ENCODE data around the gene IGFL4. TPM values are rescaled to one million over a fixed set of nuclear protein-coding genes. Genes with fewer than 3 reads are reported as not detected.

IGFL4 gene
- total RNA-seq, 1 experiment from 2014 or later: not detected

GRCh38 chr19:46022061-46022430 lies 18.8 kb downstream of the IGFL4 start:
- Histone ChIP-seq H3K27ac (no peak overlapping the region), H3K27me3 (replicated peaks) (no peaks in the 10 kb centered on the region), H3K4me3 (no peak overlapping the region), H3K4me1 (replicated peaks) (no peaks in the 10 kb centered on the region), H3K9me3 (replicated peaks) (no peaks in the 10 kb centered on the region), H3K36me3 (no peaks in the 10 kb centered on the region)
- no peak for DNase-seq (ENCODE audit: low read depth in 1 of 2, low spot score in 2 of 2)

DNA sequence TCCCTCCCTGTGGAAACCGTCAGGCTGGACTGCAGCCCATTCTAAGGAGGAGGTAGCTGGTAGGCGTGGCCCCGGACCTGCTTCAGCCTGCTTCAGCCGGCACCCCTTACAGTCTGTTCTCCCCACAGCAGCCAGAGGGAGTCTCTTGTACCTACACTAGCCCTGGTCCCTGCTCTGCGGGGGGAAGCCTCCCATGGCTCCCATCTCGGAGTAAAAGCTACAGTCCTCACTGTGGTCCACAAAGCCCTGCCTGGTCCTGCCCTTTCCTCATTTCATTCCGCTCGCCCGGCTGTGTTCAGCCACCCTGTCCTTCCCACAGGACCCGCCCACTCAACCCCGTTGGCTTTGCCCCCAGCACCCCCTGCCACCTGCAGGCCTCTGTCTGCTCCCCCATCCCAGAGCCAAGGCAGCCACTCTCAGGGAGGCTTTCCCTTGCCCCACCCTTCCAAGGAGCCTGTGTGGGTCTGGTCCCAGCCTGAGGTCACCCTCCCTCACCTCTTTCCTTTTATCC lies 19.2 kb downstream of the IGFL4 start:
- Histone ChIP-seq H3K4me1 (replicated peaks) (peaks cover under 1% of the 10 kb centered on the region; the same call in 1 of the 2 replicates), H3K27ac (no peak overlapping the region), H3K27me3 (replicated peaks) (no peaks in the 10 kb centered on the region), H3K36me3 (no peaks in the 10 kb centered on the region), H3K9me3 (replicated peaks) (no peaks in the 10 kb centered on the region), H3K4me3 (no peak overlapping the region)
- DNase-seq (ENCODE audit: low read depth in 1 of 2, low spot score in 2 of 2): no peak

DNA sequence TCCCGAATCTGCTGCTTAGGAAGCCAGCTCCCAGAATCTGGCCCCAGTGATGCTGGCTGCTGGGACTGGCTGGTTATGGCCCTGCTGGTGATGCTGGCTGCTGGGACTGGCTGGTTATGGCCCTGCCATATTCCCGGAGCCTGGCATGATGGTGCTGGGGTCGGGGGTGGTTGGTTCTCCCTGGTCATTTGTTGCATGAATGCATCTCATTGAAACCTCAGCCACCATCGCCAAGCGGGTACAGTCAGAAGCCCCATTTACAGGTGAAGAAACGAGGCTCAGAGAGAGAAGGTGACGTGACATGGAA lies 20.0 kb downstream of the IGFL4 start:
- Histone ChIP-seq H3K4me3 (no peak overlapping the region), H3K36me3 (peaks cover 3% of the 10 kb centered on the region; the same call in 1 of the 2 replicates), H3K9me3 (replicated peaks) (no peaks in the 10 kb centered on the region), H3K27ac (no peak overlapping the region), H3K27me3 (replicated peaks) (no peaks in the 10 kb centered on the region), H3K4me1 (replicated peaks) (peaks cover 5% of the 10 kb centered on the region)
- DNase-seq (ENCODE audit: low read depth in 1 of 2, low spot score in 2 of 2): no peak

DNA sequence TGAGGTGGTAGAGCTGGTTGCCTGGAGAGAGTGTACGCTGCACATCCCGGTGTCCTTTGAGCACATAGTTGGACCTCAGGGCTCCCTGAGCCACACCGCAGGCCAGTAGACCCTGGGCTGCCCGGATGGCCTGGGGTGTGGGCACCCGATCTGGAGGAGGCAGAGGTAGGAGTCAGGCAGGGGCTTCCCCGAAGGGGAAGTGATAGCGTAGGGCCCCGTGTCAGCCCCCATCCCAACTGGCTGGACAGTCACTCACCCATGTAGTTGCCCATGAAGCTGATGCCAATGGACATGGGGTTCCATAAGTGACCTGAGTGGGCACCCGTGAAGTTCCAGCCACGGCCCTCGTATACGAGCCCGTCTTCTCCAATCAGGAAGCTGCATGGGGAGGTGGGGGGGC lies 21.5 kb downstream of the IGFL4 start:
- no peak overlapping the region for H3K4me3 ChIP-seq
- H3K36me3 ChIP-seq: peaks cover 3% of the 10 kb centered on the region; the same call in 1 of the 2 replicates
- DNase-seq (ENCODE audit: low read depth in 1 of 2, low spot score in 2 of 2): no peak
- no peak overlapping the region for H3K27ac ChIP-seq
- H3K4me1 ChIP-seq (replicated peaks): peaks cover 5% of the 10 kb centered on the region
- H3K9me3 ChIP-seq (replicated peaks): no peaks in the 10 kb centered on the region
- no peaks in the 10 kb centered on the region for H3K27me3 ChIP-seq (replicated peaks)

DNA sequence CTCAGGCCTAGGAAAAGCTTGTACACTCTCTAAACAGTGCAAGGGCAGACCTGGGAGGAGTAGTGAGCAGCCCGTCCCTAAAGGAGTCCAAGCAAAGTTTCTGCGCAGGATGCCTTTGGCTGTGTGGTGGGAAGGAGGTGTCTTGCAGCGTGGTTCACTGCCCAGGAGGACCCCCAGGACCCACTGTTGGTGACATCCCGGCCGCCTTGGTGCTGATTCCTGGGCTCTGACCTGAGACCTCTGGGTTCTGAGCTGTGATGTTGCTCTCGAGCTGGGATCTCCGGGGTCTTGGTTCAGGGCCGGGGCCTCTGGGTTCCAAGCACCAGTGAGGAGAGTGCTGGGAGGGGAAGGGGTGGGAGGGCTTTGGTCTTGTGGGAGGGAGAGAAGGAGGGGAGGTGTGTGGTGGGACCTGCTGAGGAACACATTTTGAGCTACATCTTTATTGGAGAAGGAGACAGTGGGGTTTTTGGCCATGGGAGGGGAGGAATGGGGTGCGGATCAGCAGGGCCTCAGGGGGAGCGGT lies 22.0 kb downstream of the IGFL4 start:
- no peaks in the 10 kb centered on the region for H3K9me3 ChIP-seq (replicated peaks)
- no peak for DNase-seq (ENCODE audit: low read depth in 1 of 2, low spot score in 2 of 2)
- no peak overlapping the region for H3K4me3 ChIP-seq
- H3K27me3 ChIP-seq (replicated peaks): no peaks in the 10 kb centered on the region
- no peak overlapping the region for H3K27ac ChIP-seq
- H3K36me3 ChIP-seq: peaks cover 3% of the 10 kb centered on the region; the same call in 1 of the 2 replicates
- peaks cover 5% of the 10 kb centered on the region for H3K4me1 ChIP-seq (replicated peaks)

GRCh38 chr19:46017874-46018675 lies 22.7 kb downstream of the IGFL4 start:
- DNase-seq (ENCODE audit: low read depth in 1 of 2, low spot score in 2 of 2): no peak
- peaks cover 3% of the 10 kb centered on the region; the same call in 1 of the 2 replicates for H3K36me3 ChIP-seq
- no peak overlapping the region for H3K27ac ChIP-seq
- H3K9me3 ChIP-seq (replicated peaks): no peaks in the 10 kb centered on the region
- H3K27me3 ChIP-seq (replicated peaks): no peaks in the 10 kb centered on the region
- no peak overlapping the region for H3K4me3 ChIP-seq
- H3K4me1 ChIP-seq (replicated peaks): peaks cover 5% of the 10 kb centered on the region

- Histone ChIP-seq H3K27ac (no peak overlapping the region), H3K9me3 (replicated peaks) (no peaks in the 10 kb centered on the region), H3K36me3 (peaks cover 3% of the 10 kb centered on the region; the same call in 1 of the 2 replicates), H3K27me3 (replicated peaks) (no peaks in the 10 kb centered on the region), H3K4me3 (no peak overlapping the region), H3K4me1 (replicated peaks) (peaks cover 5% of the 10 kb centered on the region)
- no peak for DNase-seq (ENCODE audit: low read depth in 1 of 2, low spot score in 2 of 2)
Observed at GRCh38 chr19:46017095-46017429, 23.7 kb downstream of the IGFL4 start.

GRCh38 chr19:46016426-46017094 lies 24.2 kb downstream of the IGFL4 start:
- peak; percentile 59 to 77 for DNase-seq (ENCODE audit: low read depth in 1 of 2, low spot score in 2 of 2)
- Histone ChIP-seq H3K27ac (no peak overlapping the region), H3K4me1 (replicated peaks) (peaks cover 5% of the 10 kb centered on the region), H3K9me3 (replicated peaks) (no peaks in the 10 kb centered on the region), H3K27me3 (replicated peaks) (no peaks in the 10 kb centered on the region), H3K36me3 (peaks cover 3% of the 10 kb centered on the region; the same call in 1 of the 2 replicates), H3K4me3 (peak overlapping the region; percentile 35)

GRCh38 chr19:46015687-46016425 lies 24.9 kb downstream of the IGFL4 start:
- H3K4me3 ChIP-seq: no peak overlapping the region
- H3K27me3 ChIP-seq (replicated peaks): no peaks in the 10 kb centered on the region
- H3K27ac ChIP-seq: no peak overlapping the region
- DNase-seq (ENCODE audit: low read depth in 1 of 2, low spot score in 2 of 2): no peak
- H3K36me3 ChIP-seq: peaks cover 3% of the 10 kb centered on the region; the same call in 1 of the 2 replicates
- peaks cover 5% of the 10 kb centered on the region for H3K4me1 ChIP-seq (replicated peaks)
- no peaks in the 10 kb centered on the region for H3K9me3 ChIP-seq (replicated peaks)

DNA sequence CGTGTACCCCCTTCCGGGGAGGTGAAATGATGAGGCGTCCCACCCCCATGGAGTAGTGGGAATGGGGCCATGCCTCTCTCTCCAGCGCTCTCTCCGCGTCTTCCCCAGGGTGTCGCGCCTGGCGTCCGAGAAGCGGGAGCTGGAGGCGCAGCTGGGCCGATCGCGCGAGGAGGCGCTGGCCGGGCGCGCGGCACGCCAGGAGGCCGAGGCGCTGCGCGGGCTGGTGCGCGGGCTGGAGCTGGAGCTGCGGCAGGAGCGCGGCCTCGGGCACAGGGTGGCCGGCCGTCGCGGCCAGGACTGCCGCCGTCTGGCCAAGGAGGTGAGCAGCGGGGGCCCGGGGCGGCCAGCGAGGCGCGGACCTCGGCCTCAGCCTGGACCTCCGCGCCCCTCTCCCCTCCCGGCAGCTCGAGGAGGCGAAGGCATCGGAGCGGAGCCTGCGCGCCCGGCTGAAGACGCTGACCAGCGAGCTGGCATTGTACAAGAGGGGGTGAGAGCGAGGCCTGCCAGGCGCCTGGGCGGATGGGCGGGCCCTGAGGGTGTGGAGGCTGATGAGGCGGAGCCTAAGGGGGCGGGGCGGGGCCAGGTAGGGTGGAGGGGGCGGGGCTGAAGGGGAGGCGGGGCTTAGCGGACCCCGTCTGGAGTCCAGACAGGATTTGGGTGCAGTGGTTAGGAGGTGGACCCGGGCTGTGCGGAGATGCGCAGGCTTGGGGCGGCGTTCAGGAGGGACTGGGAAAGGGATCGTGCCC lies 25.7 kb downstream of the IGFL4 start:
- Histone ChIP-seq H3K9me3 (replicated peaks) (no peaks in the 10 kb centered on the region), H3K27me3 (replicated peaks) (no peaks in the 10 kb centered on the region), H3K27ac (no peak overlapping the region), H3K36me3 (peaks cover 3% of the 10 kb centered on the region; the same call in 1 of the 2 replicates), H3K4me3 (no peak overlapping the region), H3K4me1 (replicated peaks) (peaks cover 5% of the 10 kb centered on the region)
- DNase-seq (ENCODE audit: low read depth in 1 of 2, low spot score in 2 of 2): no peak

- Histone ChIP-seq H3K36me3 (peaks cover 3% of the 10 kb centered on the region; the same call in 1 of the 2 replicates), H3K4me3 (no peak overlapping the region), H3K27me3 (replicated peaks) (no peaks in the 10 kb centered on the region), H3K27ac (no peak overlapping the region), H3K9me3 (replicated peaks) (no peaks in the 10 kb centered on the region), H3K4me1 (replicated peaks) (peaks cover 5% of the 10 kb centered on the region)
- no peak for DNase-seq (ENCODE audit: low read depth in 1 of 2, low spot score in 2 of 2)
Observed at GRCh38 chr19:46014534-46014933, 26.3 kb downstream of the IGFL4 start.

- no peaks in the 10 kb centered on the region for H3K4me1 ChIP-seq (replicated peaks)
Observed at GRCh38 chr19:46009530-46010510, 31.0 kb downstream of the IGFL4 start.

More at GRCh38 chr19:46009530-46010510, 31.0 kb downstream of the IGFL4 start:
- H3K27ac ChIP-seq: no peak overlapping the region
- H3K27me3 ChIP-seq (replicated peaks): no peaks in the 10 kb centered on the region
- no peaks in the 10 kb centered on the region; the same call in 1 of the 2 replicates for H3K36me3 ChIP-seq
- H3K4me3 ChIP-seq: no peak overlapping the region
- no peaks in the 10 kb centered on the region for H3K9me3 ChIP-seq (replicated peaks)
- DNase-seq (ENCODE audit: low read depth in 1 of 2, low spot score in 2 of 2): peak; percentile 53 to 65
